Lung (tissue), 12 donors: ENCODE data around the gene SRP19. TPM values are rescaled to one million over a fixed set of nuclear protein-coding genes. Genes with fewer than 3 reads are reported as not detected.

Source experiments
- ATAC-seq: fragments of 200-7000 bp; cut with Tn5 transposase; one replicate; pipeline ENCODE4 v1.9.1; 2020; ENCODE audit warnings: moderate number of reproducible peaks; ENCODE audit not compliant: insufficient read depth, low FRiP score
- DNase-seq, 3 donors: peaks; one replicate each; pipeline ENCODE4 v3.0.0-alpha.2; 2013 to 2017
- H3K27ac ChIP-seq, 2 donors: one replicate each; pipeline ENCODE4 v1.5.1; 2013; ENCODE audit warnings: mild to moderate bottlenecking in 2 of 2, moderate library complexity in 2 of 2, control low read depth in 1 of 2, inconsistent platforms in 1 of 2, low read depth in 1 of 2, low read length in 1 of 2
- H3K27me3 ChIP-seq, 3 donors: one replicate each; pipeline ENCODE4 v1.5.1; 2013; ENCODE audit warnings: low read length in 2 of 3; ENCODE audit not compliant: control insufficient read depth in 3 of 3, insufficient read depth in 3 of 3
- H3K36me3 ChIP-seq, 4 donors: one replicate each; pipeline ENCODE4 v1.5.1; 2013; ENCODE audit warnings: low read length in 4 of 4, mild to moderate bottlenecking in 1 of 4, moderate library complexity in 1 of 4; ENCODE audit not compliant: control insufficient read depth in 4 of 4, insufficient read depth in 4 of 4
- H3K4me1 ChIP-seq, 5 donors: one replicate each; pipeline ENCODE4 v1.5.1; 2013; ENCODE audit warnings: low read length in 5 of 5, mild to moderate bottlenecking in 2 of 5, moderate library complexity in 1 of 5; ENCODE audit not compliant: control insufficient read depth in 5 of 5, insufficient read depth in 5 of 5
- H3K4me3 ChIP-seq: one replicate; pipeline ENCODE4 v1.5.1; 2013; ENCODE audit warnings: mild to moderate bottlenecking, control low read depth, moderate library complexity
- H3K9ac ChIP-seq, 2 donors: one replicate each; pipeline ENCODE4 v1.5.1; 2013; ENCODE audit warnings: low read length in 2 of 2, control low read depth in 1 of 2; ENCODE audit not compliant: insufficient read depth in 1 of 2
- H3K9me3 ChIP-seq, 4 donors: one replicate each; pipeline ENCODE4 v1.5.1; 2013; ENCODE audit warnings: low read length in 3 of 4, mild to moderate bottlenecking in 1 of 4, moderate library complexity in 1 of 4; ENCODE audit not compliant: control insufficient read depth in 4 of 4, insufficient read depth in 3 of 4
- CTCF ChIP-seq: IDR thresholded peaks from 2 replicates; pipeline ENCODE4 v1.5.1; 2012; ENCODE audit warnings: mild to moderate bottlenecking; ENCODE audit errors: control extremely low read depth, extremely low read depth
- WGBS, 2 donors: extraction: QIAGEN DNeasy Blood & Tissue Kit; methylation state at CpG; one replicate each; pipeline ENCODE4 v1.1.7; 2013; 5-methylcytosine and 5-hydroxymethylcytosine counted together
- polyA plus RNA-seq, 2 donors: library from polyadenylated mRNA; stranded (reverse); fragments of 200-250 nt; gene quantifications; one replicate each; pipeline ENCODE4 v1.2.1, GENCODE V29; 2013
- total RNA-seq, 2 donors: library from RNA; depleted of rRNA in 1 of 2; stranded (reverse); fragments of >200 nt in 1 of 2; gene quantifications; one replicate each; pipeline ENCODE4 v1.2.1, GENCODE V29; 2014 to 2021
- donor health status: control.
- donor health status: control.
- donor health status: Bipolar disorder and iron deficiency.
- donor health status: healthy.
- donor health status: DM: yes; HTN: yes; CAD: no.

Gene SRP19
- total and polyA plus RNA-seq, 4 donors: 30.3 to 81.0 (median 57.0) TPM

- H3K27ac ChIP-seq: no peak overlapping the region
- no peak for ATAC-seq
These were observed 998 bp downstream of the SRP19 start for GRCh38 chr5:112862085-112862484.

GRCh38 chr5:112863549-112863948, 2.5 kb downstream of the SRP19 start:
- WGBS, 2 donors: 71 to 88% methylated on average over 4 of the region's 4 CpGs
- ATAC-seq (no peak), DNase-seq (no peak)
- peaks cover 10 to 15% (median 12%) of the 10 kb centered on the region in 4 donors for H3K36me3 ChIP-seq
- H3K4me1 ChIP-seq: peaks cover 0 to 17% (median 9%) of the 10 kb centered on the region in 5 donors
- TF ChIP-seq CTCF: no peak
- H3K27me3 ChIP-seq: no peaks in the 10 kb centered on the region
- no peak overlapping the region for H3K27ac ChIP-seq
- no peak overlapping the region for H3K4me3 ChIP-seq
- H3K9ac ChIP-seq: no peak overlapping the region
- no peaks in the 10 kb centered on the region for H3K9me3 ChIP-seq

More at GRCh38 chr5:112862085-112862484, 998 bp downstream of the SRP19 start:
- Histone ChIP-seq H3K27me3 (no peaks in the 10 kb centered on the region), H3K9me3 (no peaks in the 10 kb centered on the region), H3K9ac (peak overlapping the region; percentile 92 to 98), H3K4me1 (peaks cover 0 to 17% (median 9%) of the 10 kb centered on the region in 5 donors), H3K4me3 (peak overlapping the region; percentile 43), H3K36me3 (peaks cover 3 to 14% (median 11%) of the 10 kb centered on the region in 4 donors)
- TF ChIP-seq CTCF: no peak
- DNase-seq: peak in 1 of 3 donors; percentile 4
- 38 to 63% methylated on average over 9 of the region's 9 CpGs for WGBS, 2 donors

DNA sequence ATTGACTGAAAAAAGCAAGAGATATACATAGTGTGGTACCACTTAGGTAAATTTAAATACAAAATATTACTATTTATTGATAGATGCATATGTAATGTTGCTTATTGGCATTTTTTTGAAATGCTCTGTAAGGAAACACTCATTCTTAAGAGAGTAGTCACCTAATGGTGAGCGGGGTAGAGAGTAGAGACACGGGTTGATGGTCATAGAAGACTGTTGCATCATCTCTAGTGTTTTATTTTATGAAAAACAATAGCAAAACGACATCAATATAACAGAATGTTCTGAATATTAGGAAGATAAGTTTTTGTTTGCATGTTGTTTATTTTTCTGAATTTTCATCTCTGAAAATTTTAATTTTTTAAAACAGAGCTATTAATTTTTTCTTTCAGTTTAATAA, 4.0 kb downstream of the SRP19 start:
- no peak overlapping the region for H3K27ac ChIP-seq
- 92 to 93% methylated on average over 3 of the region's 3 CpGs for WGBS, 2 donors
- H3K27me3 ChIP-seq: no peaks in the 10 kb centered on the region
- ATAC-seq: no peak
- no peak for DNase-seq
- H3K36me3 ChIP-seq: peaks cover 15 to 18% (median 16%) of the 10 kb centered on the region in 4 donors
- no peak overlapping the region for H3K9ac ChIP-seq
- H3K4me3 ChIP-seq: no peak overlapping the region
- H3K9me3 ChIP-seq: no peaks in the 10 kb centered on the region
- peaks cover 0 to 17% (median 9%) of the 10 kb centered on the region in 5 donors for H3K4me1 ChIP-seq
- TF ChIP-seq CTCF: no peak

GRCh38 chr5:112866739-112867138, 5.7 kb downstream of the SRP19 start:
- peaks cover 12 to 25% (median 20%) of the 10 kb centered on the region in 4 donors for H3K36me3 ChIP-seq
- no peak overlapping the region for H3K27ac ChIP-seq
- no peaks in the 10 kb centered on the region for H3K9me3 ChIP-seq
- peaks cover 0 to 17% (median 5%) of the 10 kb centered on the region in 5 donors for H3K4me1 ChIP-seq
- 98 to 99% methylated on average over 2 of the region's 2 CpGs for WGBS, 2 donors
- DNase-seq (no peak), ATAC-seq (no peak)
- H3K9ac ChIP-seq: no peak overlapping the region
- H3K4me3 ChIP-seq: no peak overlapping the region
- H3K27me3 ChIP-seq: no peaks in the 10 kb centered on the region
- TF ChIP-seq CTCF: no peak
